Testis (tissue), 2 donors: ENCODE measurements around the gene OR2L2.

Source experiments
- POLR2A ChIP-seq: fragments of 450-650 bp; IDR thresholded peaks from one replicate; pipeline ENCODE4 v1.6.1; 2017; ENCODE audit warnings: antibody characterized with exemption, mild to moderate bottlenecking, moderate library complexity
- TF ChIP-seq, protein P1 (sequence below), 3 experiments: fragments of 450-650 bp in 2 of 3; fragments of 200-600 bp in 1 of 3; sonication (generic) in 1 of 3; IDR thresholded peaks; one replicate each; pipeline ENCODE4 v1.5.1; 2016 to 2019; ENCODE audit warnings: antibody characterized with exemption in 3 of 3, mild to moderate bottlenecking in 2 of 3, moderate library complexity in 1 of 3

DNA sequence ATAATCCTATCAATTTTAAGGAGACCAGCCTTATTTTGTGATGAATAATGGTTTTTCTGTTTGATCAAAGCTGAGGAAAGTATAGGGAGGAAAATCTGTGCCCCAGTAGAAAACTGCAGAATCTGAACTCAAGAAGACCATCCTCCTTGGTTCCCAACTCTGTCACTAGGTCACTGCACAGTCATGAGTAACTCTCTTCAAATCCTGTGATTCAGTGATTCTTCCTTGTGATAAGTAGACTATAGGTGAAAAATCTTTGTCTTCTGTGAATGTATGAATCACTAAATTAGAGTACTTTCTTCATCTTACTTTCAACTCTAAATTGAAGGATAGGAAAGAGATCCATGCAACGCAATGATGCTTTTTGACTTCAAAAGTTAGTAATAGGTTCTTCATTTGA is 29.7 kb upstream of the OR2L2 start:
- TF ChIP-seq, protein P1, sequence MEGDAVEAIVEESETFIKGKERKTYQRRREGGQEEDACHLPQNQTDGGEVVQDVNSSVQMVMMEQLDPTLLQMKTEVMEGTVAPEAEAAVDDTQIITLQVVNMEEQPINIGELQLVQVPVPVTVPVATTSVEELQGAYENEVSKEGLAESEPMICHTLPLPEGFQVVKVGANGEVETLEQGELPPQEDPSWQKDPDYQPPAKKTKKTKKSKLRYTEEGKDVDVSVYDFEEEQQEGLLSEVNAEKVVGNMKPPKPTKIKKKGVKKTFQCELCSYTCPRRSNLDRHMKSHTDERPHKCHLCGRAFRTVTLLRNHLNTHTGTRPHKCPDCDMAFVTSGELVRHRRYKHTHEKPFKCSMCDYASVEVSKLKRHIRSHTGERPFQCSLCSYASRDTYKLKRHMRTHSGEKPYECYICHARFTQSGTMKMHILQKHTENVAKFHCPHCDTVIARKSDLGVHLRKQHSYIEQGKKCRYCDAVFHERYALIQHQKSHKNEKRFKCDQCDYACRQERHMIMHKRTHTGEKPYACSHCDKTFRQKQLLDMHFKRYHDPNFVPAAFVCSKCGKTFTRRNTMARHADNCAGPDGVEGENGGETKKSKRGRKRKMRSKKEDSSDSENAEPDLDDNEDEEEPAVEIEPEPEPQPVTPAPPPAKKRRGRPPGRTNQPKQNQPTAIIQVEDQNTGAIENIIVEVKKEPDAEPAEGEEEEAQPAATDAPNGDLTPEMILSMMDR (IDR thresholded peaks at IDR 0.05): no peak
- TF ChIP-seq POLR2A: no peak
